Keratinocyte (primary cell): ENCODE data around the gene DSTYK. TPM values are rescaled to one million over a fixed set of nuclear protein-coding genes. Genes with fewer than 3 reads are reported as not detected.

Experiments
- DNase-seq: peaks from one replicate; pipeline ENCODE4 v3.0.0-alpha.2; 2011; ENCODE audit warnings: low read depth, missing footprints, low spot score
- FAIRE-seq: peaks from 2 replicates; lab custom pipeline; 2011; peaks lifted over from hg19 to GRCh38; lab: Jason Lieb, UNC
- H2AFZ ChIP-seq: 2 replicates; pipeline ENCODE4 v1.6.0; 2012; ENCODE audit warnings: low read length, control low read depth, inconsistent platforms; ENCODE audit not compliant: control insufficient read depth
- H3K27ac ChIP-seq: 2 replicates; pipeline ENCODE4 v1.5.1; 2011; ENCODE audit warnings: low read length; ENCODE audit not compliant: control insufficient read depth, insufficient read depth
- H3K27me3 ChIP-seq: 3 replicates; pipeline ENCODE4 v1.6.0; 2011; ENCODE audit warnings: low read length; ENCODE audit not compliant: control insufficient read depth, insufficient read depth; ENCODE audit errors: extremely low read depth
- H3K36me3 ChIP-seq, 2 experiments: 2 replicates in 1 of 2; 3 replicates in 1 of 2; pipeline ENCODE4 v1.5.1; 2011; ENCODE audit warnings: low read length in 2 of 2, mild to moderate bottlenecking in 1 of 2; ENCODE audit not compliant: control insufficient read depth in 2 of 2, insufficient read depth in 2 of 2; ENCODE audit errors: extremely low read depth in 1 of 2
- H3K4me1 ChIP-seq: 3 replicates; pipeline ENCODE4 v1.5.1; 2011; ENCODE audit warnings: low read length; ENCODE audit not compliant: control insufficient read depth, insufficient read depth; ENCODE audit errors: extremely low read depth
- H3K4me2 ChIP-seq: 3 replicates; pipeline ENCODE4 v1.6.0; 2011; ENCODE audit warnings: low read depth, low read length; ENCODE audit not compliant: control insufficient read depth, insufficient read depth; ENCODE audit errors: extremely low read depth
- H3K4me3 ChIP-seq, 3 experiments: fragments of 200-600 bp in 1 of 3; sonication (generic) in 1 of 3; 2 replicates in 2 of 3; 3 replicates in 1 of 3; pipeline ENCODE4 v1.5.1; 2011 to 2016; ENCODE audit warnings: low read length in 3 of 3, mild to moderate bottlenecking in 3 of 3, control low read depth in 2 of 3, inconsistent platforms in 1 of 3, low read depth in 1 of 3, mixed read lengths in 1 of 3, mixed run types in 1 of 3, moderate library complexity in 1 of 3; ENCODE audit not compliant: control insufficient read depth in 2 of 3, insufficient read depth in 2 of 3; ENCODE audit errors: extremely low read depth in 1 of 3
- H3K79me2 ChIP-seq: 2 replicates; pipeline ENCODE4 v1.6.0; 2012; ENCODE audit warnings: low read length; ENCODE audit not compliant: control insufficient read depth, insufficient read depth
- H3K9ac ChIP-seq: 3 replicates; pipeline ENCODE4 v1.6.0; 2011; ENCODE audit warnings: low read length; ENCODE audit not compliant: control insufficient read depth, insufficient read depth; ENCODE audit errors: extremely low read depth
- H3K9me1 ChIP-seq: 3 replicates; pipeline ENCODE4 v1.6.0; 2011; ENCODE audit warnings: low read length; ENCODE audit not compliant: control insufficient read depth, insufficient read depth; ENCODE audit errors: extremely low read depth
- H3K9me3 ChIP-seq: 2 replicates; pipeline ENCODE4 v1.5.1; 2012; ENCODE audit warnings: low read depth, low read length; ENCODE audit not compliant: control insufficient read depth
- H4K20me1 ChIP-seq: 3 replicates; pipeline ENCODE4 v1.6.0; 2011; ENCODE audit warnings: low read length; ENCODE audit not compliant: control insufficient read depth, insufficient read depth; ENCODE audit errors: extremely low read depth
- CTCF ChIP-seq, 3 experiments: IDR thresholded peaks in 1 of 3; conservative IDR thresholded peaks in 1 of 3; optimal IDR thresholded peaks in 1 of 3; 2 replicates in 2 of 3; 3 replicates in 1 of 3; pipeline versions ENCODE3 to v1.5.1; 2011; ENCODE audit warnings: low read length in 3 of 3, mild to moderate bottlenecking in 3 of 3, moderate library complexity in 2 of 3, control low read depth in 1 of 3, inconsistent platforms in 1 of 3; ENCODE audit not compliant: insufficient read depth in 2 of 3; ENCODE audit errors: extremely low read depth in 1 of 3
- EZH2 ChIP-seq: IDR thresholded peaks from one replicate; pipeline ENCODE4 v1.6.1; 2012; ENCODE audit warnings: inconsistent platforms, mild to moderate bottlenecking, low read length, moderate library complexity
- dilution Hi-C: fragments of 300-500 bp; cut with MboI; formaldehyde crosslinking; loops from one replicate; pipeline ENCODE4 v1.7.0; 2020; ENCODE audit warnings: low sequenced_read_pairs; ENCODE audit not compliant: extremely low pct_ligation_motif_present
- polyA plus RNA-seq, 5 experiments: library from polyadenylated mRNA; depleted of rRNA in 3 of 5; stranded (reverse) in 3 of 5; stranded (forward) in 1 of 5; unstranded in 1 of 5; fragments of >200 nt; gene quantifications; 1 replicate in 1 of 5; 2 replicates in 3 of 5; 3 replicates in 1 of 5; pipeline versions ENCODE4 v1.2.1 to v1.2.3, GENCODE V29; 2011 to 2012; ENCODE audit warnings: missing spikeins in 2 of 5, low read depth in 1 of 5, low replicate concordance in 1 of 5

Gene DSTYK
- polyA plus RNA-seq, 1 donor (not counting 4 experiments of a cell fraction or from before 2014, with no cell fraction given), result 7.6 TPM

GRCh38 chr1:205107327-205107726, 104.2 kb downstream of the DSTYK start:
- DNase-seq (no peak), FAIRE-seq (no peak)
- dilution Hi-C loops, result no loop called here
- peaks cover 6 to 15% of the 10 kb centered on the region in 2 experiments for H3K36me3 ChIP-seq
- H3K9me3 ChIP-seq, result no peaks in the 10 kb centered on the region
- H2AFZ ChIP-seq, result no peak overlapping the region
- no peak overlapping the region for H3K4me3 ChIP-seq
- no peaks in the 10 kb centered on the region for H4K20me1 ChIP-seq
- TF ChIP-seq EZH2 (no peak), CTCF (optimal IDR thresholded peaks at IDR 0.05 in 1 of 3, IDR thresholded peaks at IDR 0.05 in 1 of 3, conservative IDR thresholded peaks at IDR 0.05 in 1 of 3; ENCODE audit: extremely low read depth in 1 of 3, insufficient read depth in 2 of 3, low read length in 3 of 3) (no peak)
- no peaks in the 10 kb centered on the region for H3K4me1 ChIP-seq
- H3K27me3 ChIP-seq, result no peaks in the 10 kb centered on the region
- no peaks in the 10 kb centered on the region for H3K9me1 ChIP-seq
- H3K9ac ChIP-seq, result no peak overlapping the region
- no peak overlapping the region for H3K27ac ChIP-seq
- H3K79me2 ChIP-seq, result peaks cover 2% of the 10 kb centered on the region
- H3K4me2 ChIP-seq, result no peak overlapping the region

GRCh38 chr1:205102404-205102803, 109.1 kb downstream of the DSTYK start:
- H3K79me2 ChIP-seq, result peaks cover 2% of the 10 kb centered on the region
- H3K9me1 ChIP-seq, result no peaks in the 10 kb centered on the region
- no peak overlapping the region for H3K27ac ChIP-seq
- H3K4me1 ChIP-seq, result no peaks in the 10 kb centered on the region
- H3K9me3 ChIP-seq, result no peaks in the 10 kb centered on the region
- no peak overlapping the region for H3K4me3 ChIP-seq
- H3K9ac ChIP-seq, result no peak overlapping the region
- TF ChIP-seq CTCF (optimal IDR thresholded peaks at IDR 0.05 in 1 of 3, IDR thresholded peaks at IDR 0.05 in 1 of 3, conservative IDR thresholded peaks at IDR 0.05 in 1 of 3; ENCODE audit: extremely low read depth in 1 of 3, insufficient read depth in 2 of 3, low read length in 3 of 3) (no peak), EZH2 (no peak)
- peaks cover 14 to 23% of the 10 kb centered on the region in 2 experiments for H3K36me3 ChIP-seq
- H3K4me2 ChIP-seq, result no peak overlapping the region
- FAIRE-seq (no peak), DNase-seq (no peak)
- H2AFZ ChIP-seq, result no peak overlapping the region
- no peaks in the 10 kb centered on the region for H4K20me1 ChIP-seq
- dilution Hi-C loops, result no loop called here
- H3K27me3 ChIP-seq, result no peaks in the 10 kb centered on the region
